PC-9 (cell line): ENCODE data around the gene KCNN3.

Experiments used
- CTCF ChIP-seq: fragments of 200-600 bp; sonication (generic); conservative IDR thresholded peaks from 2 replicates; pipeline ENCODE4 v1.6.1; 2017; ENCODE audit warnings: mixed run types, antibody characterized with exemption, mild to moderate bottlenecking, moderate library complexity
- EZH2 ChIP-seq: fragments of 200-600 bp; sonication (generic); IDR thresholded peaks from 2 replicates; pipeline ENCODE4 v1.8.0; 2017; ENCODE audit warnings: antibody characterized with exemption, low read depth

- TF ChIP-seq CTCF (no peak), EZH2 (no peak)
Observed at GRCh38 chr1:154824179-154825000, 45.7 kb downstream of the KCNN3 start.
